KMS-11 (cell line): ENCODE measurements around the gene ASMTL.

Source experiments
- H2AFZ ChIP-seq: fragments of 200-600 bp; sonication (generic); 2 replicates; pipeline ENCODE4 v1.6.1; 2016; ENCODE audit warnings: antibody characterized with exemption, mixed run types, low read depth
- H3K27ac ChIP-seq: fragments of 200-600 bp; sonication (generic); 2 replicates; pipeline ENCODE4 v1.6.1; 2016; ENCODE audit warnings: mild to moderate bottlenecking, mixed run types
- H3K27me3 ChIP-seq: fragments of 200-600 bp; sonication (generic); 2 replicates; pipeline ENCODE4 v1.6.1; 2017; ENCODE audit warnings: mild to moderate bottlenecking, low read depth, mixed run types, moderate library complexity; ENCODE audit not compliant: insufficient read depth
- H3K36me3 ChIP-seq: fragments of 200-600 bp; sonication (generic); 2 replicates; pipeline ENCODE4 v1.6.1; 2017; ENCODE audit warnings: mild to moderate bottlenecking, mixed run types; ENCODE audit not compliant: insufficient read depth
- H3K4me1 ChIP-seq: fragments of 200-600 bp; sonication (generic); 2 replicates; pipeline ENCODE4 v1.6.1; 2016; ENCODE audit warnings: mild to moderate bottlenecking, low read depth, mixed run types; ENCODE audit not compliant: poor library complexity, severe bottlenecking
- H3K4me2 ChIP-seq: fragments of 200-600 bp; sonication (generic); 2 replicates; pipeline ENCODE4 v1.7.0; 2016; ENCODE audit warnings: mild to moderate bottlenecking, mixed run types
- H3K4me3 ChIP-seq: fragments of 200-600 bp; sonication (generic); IDR thresholded peaks from 2 replicates; pipeline ENCODE4 v1.6.1; 2017; ENCODE audit warnings: low read depth, low read length, mixed read lengths; ENCODE audit not compliant: insufficient read depth
- H3K79me2 ChIP-seq: fragments of 200-600 bp; sonication (generic); 2 replicates; pipeline ENCODE4 v1.6.1; 2016; ENCODE audit warnings: low read depth, mixed run types; ENCODE audit not compliant: insufficient read depth
- H3K9ac ChIP-seq: fragments of 200-600 bp; sonication (generic); 2 replicates; pipeline ENCODE4 v1.6.1; 2016; ENCODE audit warnings: mild to moderate bottlenecking, mixed run types
- H4K20me1 ChIP-seq: fragments of 200-600 bp; sonication (generic); 2 replicates; pipeline ENCODE4 v1.6.1; 2016; ENCODE audit warnings: mild to moderate bottlenecking, mixed run types; ENCODE audit not compliant: insufficient read depth
- TF ChIP-seq, protein P1 (sequence below): fragments of 200-600 bp; sonication (generic); conservative IDR thresholded peaks from 2 replicates; pipeline ENCODE4 v1.6.1; 2017; ENCODE audit warnings: low read depth, mild to moderate bottlenecking, antibody characterized with exemption, low read length, moderate library complexity, mixed read lengths

Gene ASMTL

DNA sequence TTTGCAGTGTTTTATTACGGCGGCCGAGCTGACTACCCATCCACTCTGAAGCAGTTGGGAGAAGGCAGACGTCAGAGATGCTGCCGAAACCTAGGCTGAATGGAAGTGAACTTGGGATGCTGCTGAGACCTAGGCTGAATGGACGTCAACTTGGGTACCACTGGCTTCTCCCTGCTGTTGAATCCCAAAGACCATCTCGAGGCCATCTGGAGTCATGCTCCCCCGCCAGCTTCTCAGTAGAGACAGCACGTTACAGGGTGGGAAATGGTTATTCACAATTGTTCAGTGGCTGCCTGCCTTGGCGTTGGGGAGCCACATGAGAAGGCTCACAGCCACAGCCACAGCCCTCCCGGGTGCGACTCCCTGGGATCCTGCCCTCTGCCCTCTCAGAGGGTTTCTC, 43.4 kb upstream of the ASMTL start:
- H3K27me3 ChIP-seq = no peaks in the 10 kb centered on the region
- no peak overlapping the region for H2AFZ ChIP-seq
- no peaks in the 10 kb centered on the region for H3K4me1 ChIP-seq
- no peaks in the 10 kb centered on the region for H4K20me1 ChIP-seq
- no peak overlapping the region for H3K4me3 ChIP-seq
- H3K79me2 ChIP-seq = peaks cover 9% of the 10 kb centered on the region; the same call in 1 of the 2 replicates
- H3K9ac ChIP-seq = no peak overlapping the region
- TF ChIP-seq, protein P1, sequence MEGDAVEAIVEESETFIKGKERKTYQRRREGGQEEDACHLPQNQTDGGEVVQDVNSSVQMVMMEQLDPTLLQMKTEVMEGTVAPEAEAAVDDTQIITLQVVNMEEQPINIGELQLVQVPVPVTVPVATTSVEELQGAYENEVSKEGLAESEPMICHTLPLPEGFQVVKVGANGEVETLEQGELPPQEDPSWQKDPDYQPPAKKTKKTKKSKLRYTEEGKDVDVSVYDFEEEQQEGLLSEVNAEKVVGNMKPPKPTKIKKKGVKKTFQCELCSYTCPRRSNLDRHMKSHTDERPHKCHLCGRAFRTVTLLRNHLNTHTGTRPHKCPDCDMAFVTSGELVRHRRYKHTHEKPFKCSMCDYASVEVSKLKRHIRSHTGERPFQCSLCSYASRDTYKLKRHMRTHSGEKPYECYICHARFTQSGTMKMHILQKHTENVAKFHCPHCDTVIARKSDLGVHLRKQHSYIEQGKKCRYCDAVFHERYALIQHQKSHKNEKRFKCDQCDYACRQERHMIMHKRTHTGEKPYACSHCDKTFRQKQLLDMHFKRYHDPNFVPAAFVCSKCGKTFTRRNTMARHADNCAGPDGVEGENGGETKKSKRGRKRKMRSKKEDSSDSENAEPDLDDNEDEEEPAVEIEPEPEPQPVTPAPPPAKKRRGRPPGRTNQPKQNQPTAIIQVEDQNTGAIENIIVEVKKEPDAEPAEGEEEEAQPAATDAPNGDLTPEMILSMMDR = no peak
- H3K4me2 ChIP-seq = no peak overlapping the region
- no peaks in the 10 kb centered on the region for H3K36me3 ChIP-seq
- H3K27ac ChIP-seq = no peak overlapping the region

DNA sequence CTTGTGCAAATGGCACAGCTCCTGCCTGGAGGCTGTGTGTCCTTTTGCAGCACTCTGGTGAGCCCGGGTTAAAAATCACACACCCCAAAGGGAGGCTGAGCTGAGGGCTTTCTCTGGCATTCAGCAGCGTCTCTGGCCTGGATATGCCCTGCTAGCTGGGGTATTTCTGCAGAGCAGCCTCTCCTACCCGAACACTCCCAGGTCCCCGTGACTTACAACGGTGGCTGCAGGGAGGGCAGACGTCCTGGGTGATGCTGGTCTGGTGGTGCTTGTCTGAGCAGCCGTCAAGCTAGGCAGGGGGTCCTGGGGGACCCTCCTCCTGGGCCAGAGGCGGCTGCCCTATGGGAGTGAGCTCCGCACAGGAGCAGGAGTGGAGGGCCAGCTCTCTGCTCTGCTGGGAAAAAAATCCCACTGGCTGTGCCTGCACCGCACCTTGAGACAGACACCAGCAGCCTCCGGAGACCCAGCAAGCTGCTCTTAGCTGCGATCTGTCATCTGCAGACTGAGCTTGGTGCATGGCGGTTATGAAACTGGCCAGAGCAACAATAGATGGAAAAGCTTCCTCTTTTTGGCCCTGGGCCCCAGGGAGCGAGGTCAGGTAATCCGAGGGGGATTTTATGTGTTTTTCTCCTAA, 41.3 kb upstream of the ASMTL start:
- Histone ChIP-seq H3K4me3 (no peak overlapping the region), H4K20me1 (no peaks in the 10 kb centered on the region), H3K9ac (no peak overlapping the region), H3K36me3 (no peaks in the 10 kb centered on the region), H3K27me3 (no peaks in the 10 kb centered on the region), H3K4me1 (no peaks in the 10 kb centered on the region), H3K79me2 (peaks cover 3% of the 10 kb centered on the region), H3K27ac (no peak overlapping the region), H3K4me2 (no peak overlapping the region), H2AFZ (no peak overlapping the region)
- TF ChIP-seq, protein P1 = no peak

DNA sequence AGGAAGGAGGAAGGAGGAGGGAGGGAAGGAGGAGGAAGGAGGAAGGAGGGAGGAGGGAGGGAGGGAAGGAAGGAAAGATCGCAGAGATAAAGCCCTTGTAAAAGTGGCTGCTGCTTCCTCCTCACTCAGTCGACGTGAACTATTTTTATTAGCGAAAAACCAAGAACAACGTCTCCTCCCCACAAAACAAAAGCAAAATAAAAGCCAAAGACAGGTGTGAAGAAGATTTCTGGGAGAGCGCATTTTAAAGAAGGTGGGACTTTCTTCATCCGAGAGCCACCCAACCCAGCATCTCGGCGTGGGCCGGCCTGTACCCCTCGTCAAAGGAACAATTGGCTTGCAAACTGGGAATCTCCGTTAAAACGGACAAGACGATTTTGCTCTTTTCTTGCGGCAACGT, 40.7 kb upstream of the ASMTL start:
- TF ChIP-seq, protein P1 = no peak
- no peak overlapping the region for H2AFZ ChIP-seq
- H3K36me3 ChIP-seq = no peaks in the 10 kb centered on the region

DNA sequence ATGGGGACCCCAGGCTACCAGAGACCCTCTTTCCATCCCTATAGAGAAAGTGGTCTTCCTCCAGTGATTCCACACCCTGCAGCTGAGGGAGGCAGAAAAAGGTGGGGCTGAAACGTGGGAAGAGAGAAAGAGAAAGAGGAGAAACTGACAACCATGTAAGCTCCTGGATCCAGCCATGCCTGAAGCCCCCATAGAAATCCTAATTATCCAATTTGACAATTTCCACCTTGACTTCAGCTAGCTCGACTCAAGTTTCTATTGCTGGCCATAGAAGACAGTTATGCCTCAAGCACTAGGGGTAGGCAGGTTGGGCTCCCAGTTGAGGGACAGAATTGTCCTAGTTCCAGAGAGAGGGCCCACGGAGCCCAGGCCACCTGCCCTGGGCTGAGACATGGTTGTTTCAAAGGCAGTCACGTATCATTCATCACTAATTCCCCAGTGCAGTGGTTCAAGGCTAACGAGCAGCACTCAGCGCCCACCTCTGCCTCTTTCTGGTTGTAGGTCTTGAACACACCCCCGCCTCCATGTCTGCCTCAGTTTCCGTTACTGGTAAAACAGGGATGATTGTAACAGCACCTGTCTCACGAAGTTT, 39.8 kb upstream of the ASMTL start:
- Histone ChIP-seq H3K79me2 (peaks cover 16% of the 10 kb centered on the region), H3K4me3 (no peak overlapping the region), H3K4me2 (no peak overlapping the region), H3K36me3 (no peaks in the 10 kb centered on the region), H3K27ac (no peak overlapping the region), H3K9ac (no peak overlapping the region), H4K20me1 (no peaks in the 10 kb centered on the region), H2AFZ (no peak overlapping the region), H3K27me3 (no peaks in the 10 kb centered on the region), H3K4me1 (no peaks in the 10 kb centered on the region)
- TF ChIP-seq, protein P1 = no peak

More for the DNA sequence above, 40.7 kb upstream of the ASMTL start:
- H3K4me1 ChIP-seq = no peaks in the 10 kb centered on the region
- H3K27me3 ChIP-seq = no peaks in the 10 kb centered on the region
- no peak overlapping the region for H3K4me2 ChIP-seq
- no peak overlapping the region for H3K27ac ChIP-seq
- no peaks in the 10 kb centered on the region for H4K20me1 ChIP-seq
- peaks cover 9% of the 10 kb centered on the region for H3K79me2 ChIP-seq
- H3K4me3 ChIP-seq = no peak overlapping the region
- no peak overlapping the region for H3K9ac ChIP-seq
